Omental fat pad (tissue), 4 donors: ENCODE results near the gene TSHZ3. TPM values are rescaled to one million over a fixed set of nuclear protein-coding genes. Genes with fewer than 3 reads are reported as not detected.

ENCODE experiments used
- ATAC-seq: fragments of 150-250 bp; one replicate; pipeline ENCODE4 v1.9.1; 2016; ENCODE audit warnings: mild to moderate bottlenecking, moderate library complexity; ENCODE audit not compliant: low FRiP score
- DNase-seq: peaks from one replicate; pipeline ENCODE4 v3.0.0-alpha.2; 2019; ENCODE audit warnings: low spot score
- CTCF ChIP-seq, 3 donors: fragments of 450-650 bp; IDR thresholded peaks; one replicate each; pipeline ENCODE4 v1.5.1; 2016 to 2017; ENCODE audit warnings: antibody characterized with exemption in 3 of 3, mild to moderate bottlenecking in 3 of 3, moderate library complexity in 2 of 3
- total RNA-seq, 4 donors: library from RNA; depleted of rRNA; stranded (reverse); fragments of >200 nt; gene quantifications; one replicate each; pipeline ENCODE4 v1.1.0, GENCODE V29; 2016

The TSHZ3 gene
- total RNA-seq, 4 donors from 2014 or later, result 6.3 to 10.6 (median 10.4) TPM

GRCh38 chr19:31261019-31261602 is 88.1 kb downstream of the TSHZ3 start:
- ATAC-seq (no peak), DNase-seq (no peak)

GRCh38 chr19:31260171-31260933 is 88.9 kb downstream of the TSHZ3 start:
- no peak for TF ChIP-seq CTCF (IDR thresholded peaks at IDR 0.05)
- DNase-seq (no peak), ATAC-seq (no peak)

More at GRCh38 chr19:31261019-31261602, 88.1 kb downstream of the TSHZ3 start:
- TF ChIP-seq CTCF (IDR thresholded peaks at IDR 0.05), result no peak

GRCh38 chr19:31258211-31259052 is 90.8 kb downstream of the TSHZ3 start:
- ATAC-seq (no peak), DNase-seq (no peak)
- TF ChIP-seq CTCF (IDR thresholded peaks at IDR 0.05), result no peak

- no peak for DNase-seq
- ATAC-seq, result no peak
- TF ChIP-seq CTCF (IDR thresholded peaks at IDR 0.05), result no peak
These were observed 91.7 kb downstream of the TSHZ3 start for GRCh38 chr19:31257426-31258130.

GRCh38 chr19:31257025-31257424 is 92.2 kb downstream of the TSHZ3 start:
- no peak for TF ChIP-seq CTCF (IDR thresholded peaks at IDR 0.05)
- ATAC-seq, result no peak
- DNase-seq, result no peak

GRCh38 chr19:31256593-31256960 is 92.7 kb downstream of the TSHZ3 start:
- TF ChIP-seq CTCF (IDR thresholded peaks at IDR 0.05), result no peak
- ATAC-seq (no peak), DNase-seq (no peak)
